SU-DHL-6 (cell line): Measurements from ENCODE around the gene ADAMTS14.

Source experiments
- CTCF ChIP-seq: fragments of 200-600 bp; sonication (generic); IDR thresholded peaks from one replicate; pipeline ENCODE4 v1.5.1; 2017; ENCODE audit warnings: antibody characterized with exemption, mild to moderate bottlenecking, low read length, moderate library complexity; ENCODE audit not compliant: insufficient read depth, poor library complexity, severe bottlenecking
- EZH2phosphoT487 ChIP-seq: fragments of 200-600 bp; sonication (generic), shearing (Covaris generic); conservative IDR thresholded peaks from 2 replicates; pipeline ENCODE4 v1.6.1; 2018; ENCODE audit warnings: mild to moderate bottlenecking, antibody characterized with exemption, low read length, moderate library complexity, mixed read lengths

DNA sequence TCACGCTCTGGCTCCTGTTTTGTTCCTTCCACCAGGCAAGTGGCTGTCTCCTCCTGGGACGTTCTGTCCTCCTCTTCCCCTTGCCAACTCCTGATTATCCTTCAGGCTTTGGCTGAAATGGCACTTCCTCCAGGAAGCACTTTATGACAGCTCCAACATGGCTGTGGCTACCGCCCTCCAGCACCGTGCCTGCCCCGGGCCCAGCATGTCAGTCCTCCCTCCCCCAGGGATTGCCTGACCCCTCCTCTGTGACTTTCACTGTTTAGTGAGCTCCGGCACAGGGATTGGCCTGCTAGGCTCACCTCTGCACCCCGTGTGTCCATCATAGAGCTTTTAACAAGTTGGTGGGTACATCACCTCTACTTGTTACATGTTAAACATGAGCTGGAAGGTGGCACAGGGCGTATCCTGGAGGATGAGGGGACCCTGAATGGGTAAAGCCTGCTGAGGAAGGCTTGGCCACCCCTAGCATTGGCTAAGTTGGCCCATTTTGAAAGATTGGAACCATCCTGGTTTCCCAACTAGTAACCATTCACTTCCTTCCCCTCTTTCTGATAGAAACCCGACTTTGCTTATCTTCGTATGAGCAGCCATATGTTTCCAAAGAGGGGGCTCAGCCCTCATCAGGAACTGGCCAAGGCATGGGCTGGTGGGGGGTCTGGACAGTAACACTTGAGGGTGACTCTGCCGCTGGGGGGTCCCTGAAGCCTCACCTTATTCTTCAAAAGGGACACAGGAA is 10.5 kb upstream of the ADAMTS14 start:
- TF ChIP-seq CTCF (no peak), EZH2phosphoT487 (no peak)
